Endodermal cell (in vitro differentiated cells): ENCODE results near the gene RDH13. TPM values are rescaled to one million over a fixed set of nuclear protein-coding genes. Genes with fewer than 3 reads are reported as not detected.

Source experiments
- DNase-seq: peaks from one replicate; pipeline ENCODE4 v3.0.0-alpha.2; 2017
- H3K27ac ChIP-seq: 2 replicates; pipeline ENCODE4 v1.5.1; 2013; ENCODE audit warnings: mild to moderate bottlenecking, low read depth, low read length, moderate library complexity
- H3K27me3 ChIP-seq: 2 replicates; pipeline ENCODE4 v1.6.1; 2013; ENCODE audit warnings: mild to moderate bottlenecking, low read length, moderate library complexity; ENCODE audit not compliant: insufficient read depth, control insufficient read depth, poor library complexity, severe bottlenecking
- H3K36me3 ChIP-seq: 2 replicates; pipeline ENCODE4 v1.7.0; 2013; ENCODE audit warnings: mild to moderate bottlenecking, low read length, moderate library complexity; ENCODE audit not compliant: control insufficient read depth, insufficient read depth
- H3K4me1 ChIP-seq: one replicate; pipeline ENCODE4 v1.7.0; 2013; ENCODE audit warnings: low read length; ENCODE audit not compliant: control insufficient read depth, insufficient read depth
- H3K4me3 ChIP-seq: 2 replicates; pipeline ENCODE4 v1.5.1; 2013; ENCODE audit warnings: mild to moderate bottlenecking, low read length, moderate library complexity
- H3K9ac ChIP-seq: 2 replicates; pipeline ENCODE4 v1.6.1; 2013; ENCODE audit warnings: mild to moderate bottlenecking, low read length, moderate library complexity; ENCODE audit not compliant: poor library complexity, severe bottlenecking; ENCODE audit errors: extremely low read depth
- H3K9me3 ChIP-seq: 2 replicates; pipeline ENCODE4 v1.6.1; 2013; ENCODE audit warnings: mild to moderate bottlenecking, low read length, moderate library complexity; ENCODE audit not compliant: control insufficient read depth
- H3K27ac Mint-ChIP-seq: 2 replicates; pipeline ENCODE4 v1.8.0; 2020; ENCODE audit warnings: mixed read lengths
- H3K27me3 Mint-ChIP-seq: 2 replicates; pipeline ENCODE4 v1.8.0; 2021; ENCODE audit warnings: mild to moderate bottlenecking, mixed read lengths; ENCODE audit not compliant: insufficient read depth
- H3K36me3 Mint-ChIP-seq: 2 replicates; pipeline ENCODE4 v1.8.0; 2020; ENCODE audit warnings: low read depth, mixed read lengths
- H3K4me1 Mint-ChIP-seq: 2 replicates; pipeline ENCODE4 v1.8.0; 2020; ENCODE audit warnings: mixed read lengths
- H3K4me3 Mint-ChIP-seq: 2 replicates; pipeline ENCODE4 v1.8.0; 2020; ENCODE audit warnings: mild to moderate bottlenecking, moderate library complexity, mixed read lengths
- H3K9me3 Mint-ChIP-seq: 2 replicates; pipeline ENCODE4 v1.8.0; 2020; ENCODE audit warnings: mild to moderate bottlenecking, mixed read lengths
- WGBS, 2 experiments: methylation state at CpG; one replicate each; pipeline versions ENCODE4 v1.1.5 to v1.1.7; 2013; ENCODE audit warnings: missing lambda C conversion rate in 2 of 2, mixed read lengths in 1 of 2; ENCODE audit not compliant: insufficient coverage in 1 of 2, insufficient read length in 1 of 2; 5-methylcytosine and 5-hydroxymethylcytosine counted together
- total RNA-seq, 2 donors: library from RNA; stranded (reverse); fragmentation: NEBNext Ultra II Directional in 1 of 2; extraction: Animal tissue kit (Norgen Biotek cat#: 25700) in 1 of 2; gene quantifications; 2 replicates in 1 of 2; 3 replicates in 1 of 2; pipeline ENCODE4 v1.2.1, GENCODE V29; 2021
- TF ChIP-seq, protein P1 (sequence below): fragments of 200-600 bp; sonication (generic); conservative IDR thresholded peaks from 2 replicates; pipeline ENCODE4 v1.5.0; 2021; ENCODE audit warnings: antibody characterized with exemption, mild to moderate bottlenecking

The RDH13 gene
- total RNA-seq, 2 donors from 2014 or later = 20.6 to 39.0 TPM

DNA sequence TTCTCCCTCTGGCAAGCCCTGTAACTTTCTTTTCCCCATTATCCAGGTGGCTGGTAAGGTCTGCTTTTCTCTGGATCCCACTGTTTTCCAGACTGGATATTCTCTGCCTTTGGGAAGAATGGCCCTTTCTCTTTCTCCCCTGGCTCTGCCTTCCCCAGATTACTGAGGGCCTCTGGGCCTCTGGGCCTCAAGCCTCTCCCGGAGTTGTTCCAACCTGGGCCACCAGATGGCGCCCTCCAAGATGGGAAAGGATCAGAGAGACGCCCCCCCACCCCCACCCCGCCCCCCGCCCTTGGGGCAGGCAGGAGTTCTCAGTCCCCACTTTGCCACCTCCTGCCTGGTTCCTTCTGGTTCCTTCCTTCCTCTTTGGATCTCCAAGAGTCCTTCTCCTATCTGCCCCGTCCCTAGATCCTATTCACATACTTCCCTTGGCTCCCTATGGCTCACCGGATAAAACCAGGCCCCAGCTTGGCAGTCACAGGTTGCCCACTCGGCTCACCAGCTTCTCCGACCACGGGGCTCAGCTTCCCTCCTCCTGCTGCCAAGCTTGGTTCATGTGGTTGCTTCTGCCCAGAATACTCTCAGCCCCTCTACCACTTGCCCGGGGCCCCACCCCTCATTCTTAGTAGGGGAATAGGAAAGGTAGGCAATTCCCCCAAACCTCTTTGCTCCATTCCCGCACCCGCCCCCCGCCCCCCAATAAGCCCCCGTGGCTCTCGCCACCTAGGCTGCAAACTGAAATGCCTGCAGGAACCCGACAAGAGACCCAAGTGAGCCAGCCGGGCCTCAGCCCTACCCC, 25.8 kb upstream of the RDH13 start:
- Mint-ChIP-seq H3K9me3 (no peaks in the 10 kb centered on the region), H3K27ac (peak overlapping the region; percentile 81), H3K4me1 (peaks cover 31% of the 10 kb centered on the region), H3K4me3 (peak overlapping the region; percentile 62), H3K27me3 (peaks cover 32% of the 10 kb centered on the region), H3K36me3 (peaks cover 20% of the 10 kb centered on the region)
- Histone ChIP-seq H3K4me3 (no peak overlapping the region), H3K27me3 (peaks cover 20% of the 10 kb centered on the region), H3K36me3 (peaks cover 14% of the 10 kb centered on the region), H3K4me1 (no peaks in the 10 kb centered on the region), H3K9ac (no peak overlapping the region), H3K9me3 (no peaks in the 10 kb centered on the region), H3K27ac (no peak overlapping the region)
- 71 to 79% methylated on average over 5 to 13 of the region's 18 CpGs for WGBS, 2 experiments
- DNase-seq = peak; percentile 98
- TF ChIP-seq, protein P1, sequence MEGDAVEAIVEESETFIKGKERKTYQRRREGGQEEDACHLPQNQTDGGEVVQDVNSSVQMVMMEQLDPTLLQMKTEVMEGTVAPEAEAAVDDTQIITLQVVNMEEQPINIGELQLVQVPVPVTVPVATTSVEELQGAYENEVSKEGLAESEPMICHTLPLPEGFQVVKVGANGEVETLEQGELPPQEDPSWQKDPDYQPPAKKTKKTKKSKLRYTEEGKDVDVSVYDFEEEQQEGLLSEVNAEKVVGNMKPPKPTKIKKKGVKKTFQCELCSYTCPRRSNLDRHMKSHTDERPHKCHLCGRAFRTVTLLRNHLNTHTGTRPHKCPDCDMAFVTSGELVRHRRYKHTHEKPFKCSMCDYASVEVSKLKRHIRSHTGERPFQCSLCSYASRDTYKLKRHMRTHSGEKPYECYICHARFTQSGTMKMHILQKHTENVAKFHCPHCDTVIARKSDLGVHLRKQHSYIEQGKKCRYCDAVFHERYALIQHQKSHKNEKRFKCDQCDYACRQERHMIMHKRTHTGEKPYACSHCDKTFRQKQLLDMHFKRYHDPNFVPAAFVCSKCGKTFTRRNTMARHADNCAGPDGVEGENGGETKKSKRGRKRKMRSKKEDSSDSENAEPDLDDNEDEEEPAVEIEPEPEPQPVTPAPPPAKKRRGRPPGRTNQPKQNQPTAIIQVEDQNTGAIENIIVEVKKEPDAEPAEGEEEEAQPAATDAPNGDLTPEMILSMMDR = peak; percentile 99

DNA sequence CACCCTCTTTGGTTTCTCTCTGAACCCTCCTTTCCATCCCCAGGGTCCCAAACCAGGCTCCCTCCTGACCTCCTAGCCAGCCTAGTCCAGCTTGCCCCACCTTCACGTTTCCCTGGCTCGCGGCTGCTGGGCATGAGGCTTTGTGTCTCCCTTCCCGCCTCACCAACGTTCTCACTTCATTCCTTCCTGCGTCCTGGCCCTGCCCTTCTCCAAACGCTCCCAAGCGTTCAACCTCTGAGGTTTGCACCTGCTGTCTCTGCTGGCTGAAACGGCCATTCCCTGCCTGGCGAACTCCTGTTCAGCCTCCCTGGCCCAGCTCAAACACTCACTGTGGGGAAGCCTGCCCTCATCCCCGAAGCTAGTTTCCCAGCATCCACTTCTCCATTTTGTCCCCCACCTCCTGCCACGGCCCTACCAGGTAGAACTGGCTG, 25.1 kb upstream of the RDH13 start:
- 76 to 83% methylated on average over 12 of the region's 12 CpGs for WGBS, 2 experiments
- peak; percentile 60 for DNase-seq
- peaks cover 31% of the 10 kb centered on the region for H3K4me1 Mint-ChIP-seq
- H3K27ac Mint-ChIP-seq = peak overlapping the region; percentile 81
- Histone ChIP-seq H3K36me3 (peaks cover 14% of the 10 kb centered on the region), H3K9me3 (no peaks in the 10 kb centered on the region), H3K27ac (no peak overlapping the region), H3K27me3 (peaks cover 24% of the 10 kb centered on the region), H3K4me1 (no peaks in the 10 kb centered on the region), H3K4me3 (peak overlapping the region; percentile 78), H3K9ac (no peak overlapping the region)
- TF ChIP-seq, protein P1 = no peak
- H3K9me3 Mint-ChIP-seq = peaks cover 2% of the 10 kb centered on the region
- H3K4me3 Mint-ChIP-seq = peak overlapping the region; percentile 62
- peaks cover 20% of the 10 kb centered on the region for H3K36me3 Mint-ChIP-seq
- H3K27me3 Mint-ChIP-seq = peaks cover 38% of the 10 kb centered on the region

DNA sequence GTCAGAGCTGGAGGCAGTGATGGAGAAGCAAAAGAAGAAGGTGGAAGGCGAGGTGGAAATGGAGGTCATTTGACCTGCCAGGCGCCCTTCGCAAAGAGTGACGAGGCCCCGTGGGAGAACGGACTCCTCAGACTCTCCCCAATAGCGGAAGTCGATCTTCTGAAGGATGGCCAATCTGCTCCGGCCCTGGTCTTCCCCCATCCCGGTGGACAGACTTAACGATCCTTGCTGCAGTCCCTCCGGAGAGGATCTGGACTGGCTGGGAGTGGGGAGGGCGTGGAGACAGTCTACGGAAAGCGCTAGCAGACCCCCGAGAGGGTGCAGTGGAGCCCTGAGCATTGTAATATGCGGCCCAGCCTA, 24.6 kb upstream of the RDH13 start:
- Histone ChIP-seq H3K36me3 (peaks cover 14% of the 10 kb centered on the region), H3K4me1 (no peaks in the 10 kb centered on the region), H3K9ac (peak overlapping the region; percentile 11), H3K4me3 (peak overlapping the region; percentile 78), H3K27me3 (peaks cover 29% of the 10 kb centered on the region), H3K27ac (peak overlapping the region; percentile 27), H3K9me3 (no peaks in the 10 kb centered on the region)
- WGBS, 2 experiments = 44 to 47% methylated on average over 17 of the region's 17 CpGs
- TF ChIP-seq, protein P1 = no peak
- H3K9me3 Mint-ChIP-seq = peaks cover 5% of the 10 kb centered on the region
- peaks cover 43% of the 10 kb centered on the region for H3K27me3 Mint-ChIP-seq
- peak overlapping the region; percentile 73 for H3K27ac Mint-ChIP-seq
- peak overlapping the region; percentile 62 for H3K4me3 Mint-ChIP-seq
- peaks cover 22% of the 10 kb centered on the region for H3K36me3 Mint-ChIP-seq
- DNase-seq = no peak
- peaks cover 31% of the 10 kb centered on the region for H3K4me1 Mint-ChIP-seq
